Aorta (tissue), 5 donors: ENCODE results near the gene REPS1. TPM values are rescaled to one million over a fixed set of nuclear protein-coding genes. Genes with fewer than 3 reads are reported as not detected.
A peak's percentile ranks its signal among the peaks of the same experiment; 100 is the strongest.

Experiments
- ATAC-seq: fragments of 200-7000 bp; cut with Tn5 transposase; one replicate; pipeline ENCODE4 v1.9.1; 2022; ENCODE audit warnings: moderate library complexity; ENCODE audit not compliant: low FRiP score
- DNase-seq, 2 donors: peaks; one replicate each; pipeline ENCODE4 v3.0.0-alpha.2; 2020
- H3K27ac ChIP-seq, 2 donors: one replicate each; pipeline ENCODE4 v1.5.1; 2013; ENCODE audit warnings: low read length in 2 of 2, mild to moderate bottlenecking in 2 of 2, moderate library complexity in 2 of 2, control low read depth in 1 of 2, inconsistent platforms in 1 of 2, low read depth in 1 of 2
- H3K27me3 ChIP-seq, 2 donors: one replicate each; pipeline ENCODE4 v1.6.1; 2013; ENCODE audit warnings: control low read depth in 1 of 2, low read length in 1 of 2, mild to moderate bottlenecking in 1 of 2, moderate library complexity in 1 of 2; ENCODE audit not compliant: insufficient read depth in 2 of 2, control insufficient read depth in 1 of 2
- H3K36me3 ChIP-seq, 2 donors: one replicate each; pipeline ENCODE4 v1.6.1; 2013; ENCODE audit warnings: control low read depth in 1 of 2, low read length in 1 of 2, mild to moderate bottlenecking in 1 of 2; ENCODE audit not compliant: insufficient read depth in 2 of 2, control insufficient read depth in 1 of 2
- H3K4me1 ChIP-seq, 2 donors: one replicate each; pipeline ENCODE4 v1.6.1; 2013; ENCODE audit warnings: low read length in 2 of 2, control low read depth in 1 of 2, mild to moderate bottlenecking in 1 of 2, moderate library complexity in 1 of 2; ENCODE audit not compliant: insufficient read depth in 2 of 2, control insufficient read depth in 1 of 2
- H3K4me3 ChIP-seq, 2 donors: one replicate each; pipeline ENCODE4 v1.5.1; 2013; ENCODE audit warnings: low read length in 2 of 2, control low read depth in 1 of 2, mild to moderate bottlenecking in 1 of 2
- H3K9me3 ChIP-seq: one replicate; pipeline ENCODE4 v1.6.1; 2013; ENCODE audit warnings: mild to moderate bottlenecking, low read length; ENCODE audit not compliant: control insufficient read depth
- WGBS, 2 donors: extraction: QIAGEN DNeasy Blood & Tissue Kit; methylation state at CpG; one replicate each; pipeline ENCODE4 v1.1.7; 2013; 5-methylcytosine and 5-hydroxymethylcytosine counted together
- intact Hi-C, 2 donors: fragments of 100-400 bp; cut with DNase I; formaldehyde crosslinking; loops; one replicate each; pipeline versions ENCODE4 v1.14.2 to v1.15.0; 2022
- polyA plus RNA-seq, 2 donors: library from polyadenylated mRNA; stranded (reverse); fragments of 200-250 nt; gene quantifications; one replicate each; pipeline ENCODE4 v1.2.3, GENCODE V29; 2013
- total RNA-seq, 2 donors: library from RNA; stranded (reverse); fragmentation: NEBNext Ultra II Directional; extraction: Animal tissue kit (Norgen Biotek cat#: 25700); gene quantifications; one replicate each; pipeline ENCODE4 v1.2.1, GENCODE V29; 2021
- donor health status: healthy with polysubstance abuse.
- donor health status: Bipolar disorder and iron deficiency.
- donor health status: DM: no; HTN: no; CAD: no.
- donor health status: DM: no; HTN: no; CAD: no.
- donor health status: DM: yes; HTN: yes; CAD: no.

Gene REPS1
- total and polyA plus RNA-seq, 4 donors, result 10.1 to 40.8 (median 31.1) TPM

DNA sequence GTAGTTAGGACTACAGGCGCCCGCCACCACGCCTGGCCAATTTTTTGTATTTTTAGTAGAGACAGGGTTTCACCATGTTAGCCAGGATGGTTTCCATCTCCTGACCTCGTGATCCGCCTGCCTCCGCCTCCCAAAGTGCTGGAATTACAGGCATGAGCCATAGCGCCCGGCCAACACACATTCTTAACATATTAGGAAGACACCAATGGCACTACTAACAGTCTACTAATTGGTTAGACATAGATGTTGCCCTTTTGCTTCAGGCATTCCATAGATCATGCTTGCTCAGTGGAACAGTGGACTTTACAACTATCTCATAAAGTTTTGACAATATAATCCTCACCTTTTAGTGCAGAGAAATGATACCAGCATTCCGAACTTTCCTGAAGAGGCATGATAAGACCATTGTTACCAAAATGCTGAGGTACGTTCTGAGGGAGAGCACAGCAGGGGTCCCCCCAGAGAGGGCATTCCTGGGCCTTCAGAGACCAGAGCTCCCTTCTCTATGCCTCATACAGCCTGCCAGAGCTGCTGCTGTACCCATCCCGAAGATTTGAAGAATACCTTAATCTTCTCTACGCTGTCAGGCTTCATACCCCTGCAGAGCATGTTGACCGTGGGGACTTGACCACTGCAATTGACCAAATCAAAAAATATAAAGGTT lies 102.8 kb downstream of the REPS1 start:
- Histone ChIP-seq H3K27me3 (no peaks in the 10 kb centered on the region), H3K4me1 (no peaks in the 10 kb centered on the region), H3K4me3 (no peak overlapping the region), H3K36me3 (no peaks in the 10 kb centered on the region), H3K27ac (no peak overlapping the region), H3K9me3 (no peaks in the 10 kb centered on the region)
- no peak for DNase-seq
- 87 to 88% methylated on average over 13 of the region's 13 CpGs for WGBS, 2 donors
- intact Hi-C loops, result no loop called here
- ATAC-seq, result no peak

DNA sequence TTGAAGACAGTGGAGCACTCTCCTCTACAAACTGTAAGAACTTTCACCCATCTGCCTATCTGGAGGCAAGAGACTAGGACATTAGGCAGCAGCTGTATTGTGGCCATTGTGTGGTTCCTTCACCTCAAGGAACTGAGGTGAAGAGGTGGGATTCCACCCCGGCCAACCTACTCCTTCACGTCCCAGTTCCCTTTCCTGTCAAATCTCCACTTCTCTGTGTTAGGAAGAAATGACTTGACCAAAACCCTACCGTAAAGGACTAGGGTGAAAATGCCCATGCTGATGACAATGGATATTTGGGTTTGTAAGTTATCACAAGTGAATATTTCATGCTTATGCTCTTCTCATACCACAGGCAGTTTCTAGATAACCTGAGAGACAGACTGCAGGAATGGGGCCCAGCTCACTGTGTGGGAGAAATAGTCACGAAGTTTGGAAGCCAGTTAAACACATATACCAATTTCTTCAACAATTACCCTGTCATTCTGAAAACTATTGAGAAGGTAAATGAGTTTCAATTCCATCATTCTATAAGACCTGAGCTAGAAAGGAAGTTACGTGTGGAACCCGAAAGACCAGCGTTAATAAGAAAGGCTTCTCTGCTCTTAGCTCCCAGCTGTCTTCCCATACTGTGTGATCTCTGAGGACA lies 105.6 kb downstream of the REPS1 start:
- Histone ChIP-seq H3K9me3 (no peaks in the 10 kb centered on the region), H3K27me3 (no peaks in the 10 kb centered on the region), H3K36me3 (no peaks in the 10 kb centered on the region), H3K27ac (no peak overlapping the region), H3K4me3 (no peak overlapping the region), H3K4me1 (no peaks in the 10 kb centered on the region)
- DNase-seq (no peak), ATAC-seq (no peak)
- intact Hi-C loops, result no loop called here
- WGBS, 2 donors, result 94 to 95% methylated on average over 7 of the region's 7 CpGs

DNA sequence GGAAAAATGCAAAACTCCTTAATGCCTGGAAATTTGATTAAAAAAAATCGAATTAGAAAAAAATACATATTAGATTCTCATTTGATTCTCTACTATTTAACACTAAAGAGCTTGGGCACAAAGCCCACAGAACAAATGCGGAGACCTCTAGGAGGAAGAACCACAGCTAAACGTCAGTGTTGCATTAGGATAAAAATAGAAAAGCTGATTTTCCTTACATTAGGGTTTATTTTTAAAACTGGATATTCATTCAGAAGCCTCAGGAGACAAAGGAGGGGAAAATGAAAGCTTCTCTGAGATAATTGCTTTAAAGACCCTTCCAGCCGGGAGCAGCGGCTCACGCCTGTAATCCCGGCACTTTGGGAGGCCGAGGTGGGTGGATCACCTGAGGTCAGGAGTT lies 114.9 kb downstream of the REPS1 start:
- Histone ChIP-seq H3K36me3 (no peaks in the 10 kb centered on the region), H3K4me3 (no peak overlapping the region), H3K9me3 (no peaks in the 10 kb centered on the region), H3K27me3 (no peaks in the 10 kb centered on the region), H3K27ac (no peak overlapping the region), H3K4me1 (no peaks in the 10 kb centered on the region)
- DNase-seq (no peak), ATAC-seq (no peak)
- intact Hi-C loops, result no loop called here
- 92% methylated on average over 8 of the region's 8 CpGs for WGBS, 2 donors

DNA sequence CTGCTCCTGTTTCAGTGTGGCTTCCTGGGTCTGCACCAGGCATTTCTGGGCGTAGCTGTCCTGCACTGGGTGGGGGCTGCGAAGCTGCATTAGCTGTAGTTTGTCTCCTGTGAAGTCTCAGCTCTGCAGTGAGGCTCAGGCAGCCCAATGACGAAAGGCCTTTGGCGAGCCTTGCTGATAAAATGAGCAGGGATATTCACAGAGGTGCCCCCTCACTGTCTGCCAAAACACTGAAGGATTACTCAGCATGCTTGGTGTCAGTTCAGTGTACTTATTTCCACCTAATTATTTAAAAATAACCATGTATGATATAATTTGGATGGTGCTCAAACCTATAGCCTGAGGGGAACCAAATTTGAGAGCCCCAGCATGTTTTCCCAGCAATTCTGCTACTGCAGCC lies 118.7 kb downstream of the REPS1 start:
- intact Hi-C loops, result no loop called here
- ATAC-seq, result peak; percentile 44

DNA sequence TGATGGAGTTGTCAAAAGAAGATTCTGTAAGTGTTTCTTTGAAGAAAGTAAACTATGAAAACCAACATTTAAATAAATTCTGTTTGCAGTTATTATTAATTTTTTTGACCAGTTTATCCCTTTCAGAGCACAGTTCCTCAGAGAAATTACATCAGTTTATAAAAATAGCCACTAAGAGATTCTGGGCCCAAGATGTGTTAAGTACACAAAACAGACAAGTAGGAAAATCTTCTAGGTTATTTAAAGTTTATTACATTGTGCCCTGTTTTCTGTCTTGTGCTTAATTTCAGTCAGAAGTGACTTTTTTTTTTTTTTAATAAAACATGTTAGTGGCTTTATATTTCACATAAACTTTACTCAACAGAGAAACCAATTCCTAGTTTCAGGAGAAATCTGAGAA lies 119.9 kb downstream of the REPS1 start:
- no peak for ATAC-seq
- no peak for DNase-seq
- no peaks in the 10 kb centered on the region for H3K4me1 ChIP-seq
- no peak overlapping the region for H3K4me3 ChIP-seq
- H3K27me3 ChIP-seq, result no peaks in the 10 kb centered on the region
- no peak overlapping the region for H3K27ac ChIP-seq
- H3K9me3 ChIP-seq, result no peaks in the 10 kb centered on the region
- intact Hi-C loops, result no loop called here
- H3K36me3 ChIP-seq, result no peaks in the 10 kb centered on the region

More for the DNA sequence above, 118.7 kb downstream of the REPS1 start:
- Histone ChIP-seq H3K27me3 (no peaks in the 10 kb centered on the region), H3K4me3 (no peak overlapping the region), H3K9me3 (no peaks in the 10 kb centered on the region), H3K4me1 (no peaks in the 10 kb centered on the region), H3K36me3 (no peaks in the 10 kb centered on the region), H3K27ac (peak overlapping the region in 1 of 2 donors; percentile 25)
- DNase-seq, result no peak
- WGBS, 2 donors, result 70 to 78% methylated on average over 4 of the region's 4 CpGs

DNA sequence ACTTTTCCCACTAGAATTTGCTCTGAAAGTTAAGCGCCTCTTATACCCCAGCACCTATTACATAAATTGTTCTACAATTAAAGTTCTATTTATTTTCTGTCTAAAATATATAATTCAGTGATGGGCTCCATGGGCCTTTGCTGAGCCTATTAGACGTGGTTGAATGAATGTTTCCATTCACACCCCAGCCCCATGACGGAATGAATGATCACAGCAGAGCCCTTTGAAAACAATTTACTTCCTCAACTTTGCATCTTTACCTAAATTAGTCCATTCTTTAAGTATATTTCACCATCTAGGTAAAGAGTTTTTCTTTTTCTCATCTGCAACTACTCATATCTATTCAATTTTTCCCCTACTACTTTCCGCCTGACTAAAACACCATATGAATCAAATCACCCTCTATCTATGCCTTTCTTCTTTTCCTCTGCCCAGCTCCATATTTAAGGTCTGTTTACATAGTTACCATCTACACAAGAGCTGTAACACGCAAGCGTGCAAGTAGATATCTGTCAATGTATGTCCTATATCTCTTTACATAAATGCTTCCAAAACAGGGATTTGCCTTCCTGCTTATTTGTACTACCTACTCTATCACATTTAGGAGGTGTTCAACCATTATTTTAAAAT lies 122.5 kb downstream of the REPS1 start:
- Histone ChIP-seq H3K4me3 (no peak overlapping the region), H3K36me3 (no peaks in the 10 kb centered on the region), H3K27ac (no peak overlapping the region), H3K27me3 (no peaks in the 10 kb centered on the region), H3K9me3 (no peaks in the 10 kb centered on the region), H3K4me1 (peaks cover 0 to 4% of the 10 kb centered on the region in 2 donors)
- 94 to 95% methylated on average over 6 of the region's 6 CpGs for WGBS, 2 donors
- intact Hi-C loops, result no loop called here
- ATAC-seq (no peak), DNase-seq (no peak)

DNA sequence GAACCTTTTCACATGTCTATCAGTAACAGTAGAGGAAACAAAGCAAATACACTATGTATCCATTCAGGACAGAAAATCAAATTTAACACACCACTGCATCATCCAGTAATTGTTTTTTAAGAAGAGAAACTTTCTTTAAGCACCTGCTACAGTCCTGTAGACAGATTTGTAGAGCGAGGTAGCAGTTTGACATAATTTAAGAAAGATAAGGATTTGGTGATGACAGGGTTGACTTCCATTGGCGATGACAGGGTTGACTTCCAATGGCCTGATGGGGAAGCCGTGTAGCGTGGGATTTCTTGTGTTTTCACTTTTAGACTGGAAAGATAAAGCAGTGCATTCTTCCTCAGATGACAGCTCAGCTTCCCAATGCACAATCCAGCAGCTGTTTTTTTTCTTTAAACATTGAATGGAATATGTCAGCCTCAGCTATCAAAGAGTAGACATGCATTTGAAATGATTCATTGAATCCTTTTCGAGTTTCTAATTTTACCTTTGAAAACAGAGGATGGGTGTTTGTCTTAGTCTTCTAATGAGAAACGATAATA lies 123.6 kb downstream of the REPS1 start:
- no peak for ATAC-seq
- no peak overlapping the region for H3K27ac ChIP-seq

DNA sequence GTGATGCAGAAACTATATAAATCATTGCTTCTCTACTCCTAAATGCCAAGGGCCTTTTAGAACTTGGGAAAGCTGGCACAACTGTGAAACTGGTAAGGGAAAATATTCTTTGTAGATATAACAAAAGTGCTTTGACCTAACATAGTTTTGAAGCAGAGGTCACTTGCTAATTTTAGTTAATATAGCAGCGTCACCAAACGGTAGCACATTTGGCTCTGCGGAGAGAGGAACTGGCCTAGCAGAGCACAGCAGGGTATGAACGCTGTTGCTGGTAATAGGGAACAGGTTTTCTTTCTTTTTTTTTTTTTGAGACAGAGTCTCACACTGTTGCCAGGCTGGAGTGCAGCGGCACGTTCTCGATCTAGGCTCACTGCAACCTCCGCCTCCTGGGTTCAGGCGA lies 124.7 kb downstream of the REPS1 start:
- H3K9me3 ChIP-seq, result no peaks in the 10 kb centered on the region
- H3K4me1 ChIP-seq, result peaks cover 0 to 4% of the 10 kb centered on the region in 2 donors
- DNase-seq (peak in 1 of 2 donors; percentile 50), ATAC-seq (no peak)
- 21 to 29% methylated on average over 9 of the region's 9 CpGs for WGBS, 2 donors
- H3K27ac ChIP-seq, result no peak overlapping the region
- no peaks in the 10 kb centered on the region for H3K36me3 ChIP-seq
- H3K4me3 ChIP-seq, result no peak overlapping the region
- H3K27me3 ChIP-seq, result no peaks in the 10 kb centered on the region
- intact Hi-C loops, result no loop called here

More for the DNA sequence above, 123.6 kb downstream of the REPS1 start:
- H3K27me3 ChIP-seq, result no peaks in the 10 kb centered on the region
- intact Hi-C loops, result no loop called here
- H3K4me1 ChIP-seq, result peaks cover 0 to 4% of the 10 kb centered on the region in 2 donors
- H3K36me3 ChIP-seq, result no peaks in the 10 kb centered on the region
- H3K4me3 ChIP-seq, result no peak overlapping the region
- H3K9me3 ChIP-seq, result no peaks in the 10 kb centered on the region
- no peak for DNase-seq
- WGBS, 2 donors, result 65 to 71% methylated on average over 6 of the region's 6 CpGs
